Breast epithelium (tissue), 3 donors: ENCODE measurements around the gene UBE3B.

Experiments used
- CTCF ChIP-seq, 3 donors: fragments of 450-650 bp; IDR thresholded peaks; one replicate each; pipeline ENCODE4 v1.5.1; 2016 to 2017; ENCODE audit warnings: antibody characterized with exemption in 3 of 3, mild to moderate bottlenecking in 3 of 3, moderate library complexity in 3 of 3
- POLR2A ChIP-seq: fragments of 450-650 bp; IDR thresholded peaks from one replicate; pipeline ENCODE4 v1.6.1; 2016; ENCODE audit warnings: antibody characterized with exemption, mild to moderate bottlenecking, moderate library complexity
- POLR2AphosphoS5 ChIP-seq, 3 donors: sonication (generic); formaldehyde crosslinking; IDR thresholded peaks; one replicate each; pipeline ENCODE4 v1.6.1; 2017; ENCODE audit warnings: antibody characterized with exemption in 3 of 3

- TF ChIP-seq POLR2AphosphoS5 (IDR thresholded peaks at IDR 0.05) (no peak), CTCF (IDR thresholded peaks at IDR 0.05) (no peak), POLR2A (no peak)
These were observed 47.8 kb downstream of the UBE3B start for GRCh38 chr12:109525279-109525585.
